Measurements from ENCODE around the gene IFT27. TPM values are rescaled to one million over a fixed set of nuclear protein-coding genes. Genes with fewer than 3 reads are reported as not detected.

Gene IFT27
- total and polyA plus RNA-seq, 2 donors (not counting 1 experiment from before 2014, with no cell fraction given) = 14.1 to 19.0 TPM

GRCh38 chr22:36753916-36754315 is 22.0 kb downstream of the IFT27 start:
- Histone ChIP-seq H3K36me3 (ENCODE audit: control insufficient read depth, insufficient read depth, low read length) (no peaks in the 10 kb centered on the region), H3K4me1 (ENCODE audit: control insufficient read depth, extremely low read depth, insufficient read depth, low read length) (no peaks in the 10 kb centered on the region), H3K27me3 (ENCODE audit: control insufficient read depth, insufficient read depth, low read length) (peaks cover 2% of the 10 kb centered on the region), H3K27ac (ENCODE audit: insufficient read depth, low read length) (no peak overlapping the region), H3K4me2 (ENCODE audit: extremely low read depth, insufficient read depth, low read length) (no peak overlapping the region), H3K9ac (ENCODE audit: insufficient read depth, low read length) (no peak overlapping the region), H4K20me1 (ENCODE audit: control insufficient read depth, extremely low read depth, insufficient read depth, low read length) (peaks cover 1% of the 10 kb centered on the region), H3K79me2 (ENCODE audit: control insufficient read depth, insufficient read depth, low read length) (no peaks in the 10 kb centered on the region), H2AFZ (ENCODE audit: low read length) (no peak overlapping the region), H3K4me3 (replicated peaks in 1 of 4; ENCODE audit: control extremely low read depth in 1 of 4, insufficient read depth in 1 of 4, low read depth in 3 of 4, low read length in 4 of 4) (no peak overlapping the region), H3K9me3 (ENCODE audit: control insufficient read depth, insufficient read depth, low read depth, low read length) (no peaks in the 10 kb centered on the region)
- no peak for DNase-seq (ENCODE audit: low read depth in 2 of 2)
- TF ChIP-seq EZH2 (IDR thresholded peaks at IDR 0.05; ENCODE audit: low read length, missing control alignments) (no peak), CTCF (conservative IDR thresholded peaks at IDR 0.05 in 1 of 2, IDR thresholded peaks at IDR 0.05 in 1 of 2; ENCODE audit: low read depth in 1 of 2, low read length in 2 of 2) (no peak)

DNA sequence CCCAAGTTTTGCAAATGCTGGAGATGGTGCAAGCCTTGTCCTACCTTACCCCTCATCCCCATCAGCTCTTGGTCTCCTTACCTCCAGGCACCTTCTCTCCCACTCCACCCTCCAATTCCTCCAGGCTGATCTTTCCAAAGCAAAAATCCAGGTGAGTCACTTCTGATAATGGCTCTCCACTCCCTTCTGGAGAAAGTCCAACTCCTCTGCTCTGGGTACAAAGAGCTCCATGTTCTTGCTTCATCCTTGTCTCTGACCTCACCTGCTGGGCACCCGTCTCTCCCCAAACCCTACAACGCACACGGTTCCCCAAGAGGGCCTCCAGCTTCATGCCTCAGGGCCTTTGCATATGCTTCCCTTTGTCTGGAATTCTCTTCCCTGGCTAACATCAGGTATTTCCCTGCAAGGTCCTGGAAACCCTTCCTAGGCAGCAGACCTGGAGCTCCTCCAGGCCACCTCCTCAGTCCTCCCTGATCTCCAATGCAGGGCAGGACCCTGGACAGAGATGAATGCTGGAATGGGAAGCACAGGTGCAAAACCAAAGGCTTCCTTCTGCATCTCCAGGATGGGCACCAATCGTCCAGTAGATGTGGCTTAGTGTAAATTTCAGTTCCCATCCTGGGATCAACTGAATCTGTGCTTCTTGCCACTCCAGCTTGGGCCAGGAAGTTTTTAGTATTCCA is 22.7 kb downstream of the IFT27 start:
- TF ChIP-seq CTCF (conservative IDR thresholded peaks at IDR 0.05 in 1 of 2, IDR thresholded peaks at IDR 0.05 in 1 of 2; ENCODE audit: low read depth in 1 of 2, low read length in 2 of 2) (no peak), EZH2 (IDR thresholded peaks at IDR 0.05; ENCODE audit: low read length, missing control alignments) (no peak)
- no peak overlapping the region for H3K9ac ChIP-seq (ENCODE audit: insufficient read depth, low read length)
- no peaks in the 10 kb centered on the region for H3K79me2 ChIP-seq (ENCODE audit: control insufficient read depth, insufficient read depth, low read length)
- no peaks in the 10 kb centered on the region for H3K4me1 ChIP-seq (ENCODE audit: control insufficient read depth, extremely low read depth, insufficient read depth, low read length)
- H3K9me3 ChIP-seq (ENCODE audit: control insufficient read depth, insufficient read depth, low read depth, low read length) = no peaks in the 10 kb centered on the region
- H3K36me3 ChIP-seq (ENCODE audit: control insufficient read depth, insufficient read depth, low read length) = no peaks in the 10 kb centered on the region
- no peak overlapping the region for H3K4me2 ChIP-seq (ENCODE audit: extremely low read depth, insufficient read depth, low read length)
- H3K4me3 ChIP-seq (replicated peaks in 1 of 4; ENCODE audit: control extremely low read depth in 1 of 4, insufficient read depth in 1 of 4, low read depth in 3 of 4, low read length in 4 of 4) = no peak overlapping the region
- no peak for DNase-seq (ENCODE audit: low read depth in 2 of 2)
- peaks cover 1% of the 10 kb centered on the region for H4K20me1 ChIP-seq (ENCODE audit: control insufficient read depth, extremely low read depth, insufficient read depth, low read length)
- H3K27ac ChIP-seq (ENCODE audit: insufficient read depth, low read length) = no peak overlapping the region
- H3K27me3 ChIP-seq (ENCODE audit: control insufficient read depth, insufficient read depth, low read length) = peaks cover 2% of the 10 kb centered on the region
- no peak overlapping the region for H2AFZ ChIP-seq (ENCODE audit: low read length)

GRCh38 chr22:36746375-36746970 is 29.4 kb downstream of the IFT27 start:
- Histone ChIP-seq H3K4me2 (ENCODE audit: extremely low read depth, insufficient read depth, low read length) (no peak overlapping the region), H3K4me1 (ENCODE audit: control insufficient read depth, extremely low read depth, insufficient read depth, low read length) (no peaks in the 10 kb centered on the region), H2AFZ (ENCODE audit: low read length) (no peak overlapping the region), H3K79me2 (ENCODE audit: control insufficient read depth, insufficient read depth, low read length) (no peaks in the 10 kb centered on the region), H3K9me3 (ENCODE audit: control insufficient read depth, insufficient read depth, low read depth, low read length) (no peaks in the 10 kb centered on the region), H4K20me1 (ENCODE audit: control insufficient read depth, extremely low read depth, insufficient read depth, low read length) (no peaks in the 10 kb centered on the region), H3K36me3 (ENCODE audit: control insufficient read depth, insufficient read depth, low read length) (no peaks in the 10 kb centered on the region), H3K4me3 (replicated peaks in 1 of 4; ENCODE audit: control extremely low read depth in 1 of 4, insufficient read depth in 1 of 4, low read depth in 3 of 4, low read length in 4 of 4) (no peak overlapping the region), H3K27me3 (ENCODE audit: control insufficient read depth, insufficient read depth, low read length) (peaks cover 5% of the 10 kb centered on the region), H3K9ac (ENCODE audit: insufficient read depth, low read length) (no peak overlapping the region), H3K27ac (ENCODE audit: insufficient read depth, low read length) (no peak overlapping the region)
- no peak for TF ChIP-seq EZH2 (IDR thresholded peaks at IDR 0.05; ENCODE audit: low read length, missing control alignments)
- TF ChIP-seq CTCF (conservative IDR thresholded peaks at IDR 0.05 in 1 of 2, IDR thresholded peaks at IDR 0.05 in 1 of 2; ENCODE audit: low read depth in 1 of 2, low read length in 2 of 2) = no peak
- DNase-seq (ENCODE audit: low read depth in 2 of 2) = no peak
